Cardiac septum (tissue), 1 donor: ENCODE data around the gene TBCA. TPM values are rescaled to one million over a fixed set of nuclear protein-coding genes. Genes with fewer than 3 reads are reported as not detected.
"Not testable (repeated sequence)": the region's sequence is repeated elsewhere in the genome, so short reads cannot be mapped to it uniquely, and the experiment has no call there.

Experiments used
- DNase-seq: peaks from one replicate; pipeline ENCODE4 v3.0.0-alpha.2; 2020; ENCODE audit warnings: low spot score
- intact Hi-C: fragments of 100-400 bp; cut with DNase I; formaldehyde crosslinking; loops from one replicate; pipeline ENCODE4 v1.14.0; 2022
- total RNA-seq: library from RNA; stranded (reverse); fragmentation: NEBNext Ultra II Directional; extraction: Animal tissue kit (Norgen Biotek cat#: 25700); gene quantifications from one replicate; pipeline ENCODE4 v1.2.1, GENCODE V29; 2021
- donor health status: DM: no; HTN: no; CAD: no.

The TBCA gene
- total RNA-seq, 1 donor from 2014 or later, result 130 TPM

GRCh38 chr5:77774981-77775789, 954 bp downstream of the TBCA start:
- DNase-seq, result no peak
- intact Hi-C loops, result loop anchor here (5.0 kb wide), 1 partner anchor 133 kb away; no protein-coding TSS in a partner anchor

DNA sequence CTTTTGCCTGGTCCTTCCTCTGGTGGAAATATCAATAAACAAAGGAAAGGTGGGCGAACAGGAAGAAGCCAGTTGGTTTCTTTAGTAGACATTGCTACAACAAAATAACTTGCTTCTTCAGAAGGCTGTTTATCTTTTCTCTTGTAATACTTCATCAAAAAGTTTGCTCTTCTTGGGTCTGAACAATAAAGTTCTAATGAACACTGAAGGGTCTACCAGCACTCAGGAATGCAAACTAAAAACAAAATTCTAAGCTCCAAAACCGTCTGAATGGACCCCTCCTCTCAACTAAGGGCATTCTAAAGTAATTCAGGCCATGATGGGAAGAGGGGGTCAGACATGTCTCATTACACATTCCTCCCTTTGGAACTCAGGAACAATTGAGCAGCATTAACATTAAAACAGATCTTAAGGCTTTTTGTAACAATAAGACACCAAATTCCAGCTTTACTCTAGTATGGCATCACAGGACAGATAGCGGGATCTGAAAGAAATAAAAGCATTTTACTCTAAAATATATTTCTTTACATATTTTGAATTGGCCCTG, 2.3 kb downstream of the TBCA start:
- no peak for DNase-seq
- intact Hi-C loops, result no loop called here

GRCh38 chr5:77772729-77773128, 3.4 kb downstream of the TBCA start:
- intact Hi-C loops, result no loop called here
- no peak for DNase-seq

GRCh38 chr5:77771452-77771851, 4.7 kb downstream of the TBCA start:
- intact Hi-C loops, result no loop called here
- no peak for DNase-seq

DNA sequence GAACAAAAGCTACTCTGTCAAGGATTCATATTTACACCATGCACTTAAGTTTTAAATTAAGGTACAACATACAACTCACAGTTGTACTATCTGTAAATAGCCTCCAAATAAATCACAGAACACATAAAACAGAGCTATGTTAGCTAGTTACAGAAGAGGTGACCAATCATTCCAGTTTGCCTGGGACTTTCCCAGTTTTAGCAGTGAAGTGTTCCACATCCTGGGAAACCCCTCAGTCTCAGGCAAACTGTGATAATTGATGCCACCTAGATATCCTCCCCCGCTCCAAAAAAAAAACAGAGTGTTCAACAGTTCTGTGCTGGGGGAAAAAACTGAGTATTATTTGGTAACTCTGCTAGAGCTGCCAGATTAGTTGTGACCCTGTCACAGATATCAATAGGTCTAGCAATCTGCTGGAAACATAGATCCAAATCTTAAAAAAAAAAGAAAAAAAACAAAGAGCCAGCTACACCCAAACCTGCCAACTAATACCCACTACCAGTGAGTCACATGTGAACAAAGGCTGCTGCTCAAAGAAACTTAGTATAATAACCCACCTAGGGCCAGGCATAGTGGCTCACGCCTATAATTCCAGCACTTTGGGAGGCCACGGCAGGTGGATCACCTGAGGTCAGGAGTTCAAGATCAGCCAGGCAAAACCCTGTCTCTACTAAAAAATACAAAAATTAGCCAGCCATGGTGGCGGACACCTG, 5.7 kb downstream of the TBCA start:
- DNase-seq, result no peak
- intact Hi-C loops, result no loop called here

GRCh38 chr5:77768978-77769377, 7.2 kb downstream of the TBCA start:
- intact Hi-C loops, result no loop called here
- no peak for DNase-seq

GRCh38 chr5:77767301-77767700, 8.8 kb downstream of the TBCA start:
- DNase-seq, result no peak
- intact Hi-C loops, result no loop called here

- DNase-seq, result no peak
- intact Hi-C loops, result no loop called here
These were observed 14.5 kb downstream of the TBCA start for GRCh38 chr5:77761606-77762005.

DNA sequence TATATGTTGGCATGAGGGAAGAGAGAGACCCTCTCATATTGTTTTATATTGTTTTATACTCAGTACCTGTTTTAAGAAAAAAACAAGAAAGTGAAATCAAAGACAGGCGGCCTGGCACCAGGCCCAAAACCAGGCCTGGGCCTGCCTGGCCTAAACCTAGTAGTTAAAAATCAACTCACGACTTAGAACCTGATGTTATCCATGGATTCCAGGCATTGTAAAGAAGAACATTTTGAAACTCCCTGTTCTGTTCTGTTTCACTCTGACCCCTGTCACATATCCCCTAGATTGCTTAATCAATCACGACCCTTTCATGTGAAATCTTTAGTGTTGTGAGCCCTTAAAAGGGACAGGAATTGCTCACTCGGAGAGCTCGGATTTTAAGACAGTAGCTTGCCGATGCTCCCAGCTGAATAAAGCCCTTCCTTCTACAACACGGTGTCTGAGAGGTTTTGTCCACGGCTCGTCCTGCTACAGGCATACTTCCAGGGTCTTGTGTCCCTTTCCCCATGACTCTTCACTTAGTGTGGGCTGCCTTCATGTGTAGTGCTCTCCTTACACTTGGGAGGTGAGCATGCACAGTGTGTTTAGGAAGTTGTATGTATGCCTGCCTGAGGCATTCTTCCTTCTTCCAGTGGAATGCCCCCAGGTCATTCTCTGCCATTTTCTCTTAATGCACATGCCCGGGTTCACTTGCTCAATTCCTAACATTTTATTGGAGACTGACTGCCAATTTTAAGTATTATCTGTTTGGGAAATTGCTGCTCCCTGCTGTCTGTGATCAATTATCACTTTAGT, 17.8 kb downstream of the TBCA start:
- DNase-seq, result no peak
- intact Hi-C loops, result no loop called here

DNA sequence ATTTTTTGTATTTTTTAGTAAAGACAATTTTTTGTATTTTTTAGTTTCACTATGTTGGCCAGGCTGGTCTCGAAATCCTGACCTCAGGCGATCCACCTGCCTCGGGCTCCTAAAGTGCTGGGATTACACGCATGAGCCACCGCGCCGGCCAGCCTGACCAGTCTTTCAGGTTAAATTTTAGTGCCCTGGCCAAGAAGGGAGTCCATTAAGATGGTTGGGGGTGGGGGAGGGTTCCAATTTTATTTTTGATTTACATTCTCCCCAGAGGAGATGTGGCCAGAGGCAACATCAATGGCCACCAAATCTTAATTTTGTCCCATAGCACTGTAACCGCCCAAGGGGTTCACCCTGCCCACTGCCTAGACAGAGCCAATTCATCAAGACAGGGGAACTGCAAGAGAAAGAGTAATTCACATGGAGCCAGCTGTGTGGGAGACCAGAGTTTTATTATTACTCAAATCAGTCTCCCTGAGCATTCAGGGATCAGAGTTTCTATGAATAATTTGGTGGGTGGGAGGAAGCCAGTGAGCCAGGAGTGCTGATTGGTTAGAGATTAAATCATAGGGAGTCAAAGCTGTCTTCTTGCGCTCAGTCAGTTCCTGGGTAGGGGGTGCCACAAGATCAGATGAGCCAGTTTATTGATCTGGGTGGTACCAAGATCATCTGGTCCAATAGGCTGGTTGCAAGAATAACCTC, 24.7 kb downstream of the TBCA start:
- DNase-seq, result no peak
- intact Hi-C loops, result no loop called here

GRCh38 chr5:77750928-77751327, 25.2 kb downstream of the TBCA start:
- intact Hi-C loops, DNase-seq: not testable (repeated sequence)

DNA sequence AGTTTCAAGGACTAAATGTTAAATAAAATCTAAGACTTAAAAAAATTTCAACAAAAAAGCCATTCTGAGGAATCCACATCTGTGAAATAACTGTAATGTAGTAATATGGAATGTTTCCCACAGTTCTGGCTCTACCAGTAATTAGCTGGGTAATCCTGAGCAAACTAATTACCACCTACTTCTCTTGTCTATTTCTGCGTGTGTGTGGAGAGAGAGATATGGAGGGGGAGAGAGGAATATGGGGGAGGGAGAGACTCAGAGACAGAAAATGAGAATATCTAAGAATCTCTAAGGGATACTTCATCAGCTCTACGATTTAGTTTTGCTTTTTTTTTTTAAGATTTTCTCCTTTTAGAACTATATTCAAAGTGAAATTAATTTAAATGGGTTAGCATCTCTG, 28.0 kb downstream of the TBCA start:
- intact Hi-C loops, result no loop called here
- DNase-seq, result no peak

GRCh38 chr5:77744116-77744515, 32.0 kb downstream of the TBCA start:
- intact Hi-C loops, result no loop called here
- no peak for DNase-seq

DNA sequence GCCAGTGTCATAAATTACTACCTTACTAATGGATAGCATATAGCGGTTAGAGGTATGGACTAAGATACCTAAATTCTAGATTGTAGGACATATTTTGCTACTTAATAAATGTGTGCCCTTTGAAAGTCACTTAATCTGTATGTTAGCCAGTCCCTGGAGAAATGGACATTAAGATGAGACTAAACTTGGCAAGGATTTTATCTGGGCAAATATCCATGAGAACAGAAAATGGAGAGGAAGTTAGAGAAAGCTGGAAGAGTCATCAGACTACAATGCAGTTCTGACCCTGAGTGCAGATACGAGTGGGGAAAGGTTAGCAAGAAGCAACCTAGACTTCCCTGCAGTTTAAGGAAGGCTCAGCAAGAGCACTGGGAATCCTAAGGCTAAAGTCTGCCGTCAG, 33.0 kb downstream of the TBCA start:
- DNase-seq, result no peak
- intact Hi-C loops, result no loop called here

- intact Hi-C loops, result no loop called here
- DNase-seq, result no peak
These were observed 34.5 kb downstream of the TBCA start for GRCh38 chr5:77741608-77742007.

DNA sequence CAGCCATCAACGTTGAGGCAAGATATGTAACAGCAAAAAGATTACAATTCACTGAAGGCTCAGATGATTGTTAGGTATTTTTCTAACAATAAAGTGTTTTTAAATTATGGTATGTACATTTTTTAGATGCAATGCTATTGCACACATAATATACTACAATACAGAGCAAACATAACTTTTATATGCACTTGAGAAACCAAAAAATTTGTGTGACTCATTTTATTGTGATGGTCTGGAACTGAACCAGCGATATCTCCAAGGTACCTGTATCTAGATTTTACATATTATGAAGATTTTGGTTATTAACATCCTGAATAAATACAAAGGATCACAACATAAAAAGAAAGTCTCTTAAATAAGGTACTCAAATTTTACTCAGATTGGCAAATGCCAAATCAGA, 41.3 kb downstream of the TBCA start:
- intact Hi-C loops, result no loop called here
- DNase-seq, result no peak

DNA sequence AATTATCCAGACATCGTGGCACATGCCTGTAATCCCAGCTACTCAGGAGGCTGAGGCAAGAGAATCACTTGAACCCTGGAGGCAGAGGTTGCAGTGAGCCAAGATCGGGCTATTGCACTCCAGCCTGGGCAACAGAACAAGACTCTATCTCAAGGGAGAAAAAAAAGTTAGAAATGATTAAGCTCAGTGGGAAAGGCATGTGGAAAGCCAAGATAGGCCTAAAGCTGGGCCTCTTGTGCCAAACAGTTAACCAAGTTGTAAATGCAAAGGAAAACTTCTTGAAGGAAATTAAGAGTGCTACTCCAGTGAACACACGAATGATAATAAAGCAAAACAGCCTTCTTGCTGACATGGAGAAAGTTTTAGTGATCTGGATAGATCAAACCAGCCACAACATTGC, 43.0 kb downstream of the TBCA start:
- intact Hi-C loops, result no loop called here

GRCh38 chr5:77727190-77727589, 48.9 kb downstream of the TBCA start:
- intact Hi-C loops, result no loop called here
- DNase-seq, result no peak

More for the DNA sequence above, 43.0 kb downstream of the TBCA start:
- no peak for DNase-seq

- intact Hi-C loops, result no loop called here
- no peak for DNase-seq
These were observed 50.5 kb downstream of the TBCA start for GRCh38 chr5:77725616-77726015.
